Pons (tissue), 1 donor: ENCODE measurements around the gene FRAT2.
"Not testable (repeated sequence)": the region's sequence is repeated elsewhere in the genome, so short reads cannot be mapped to it uniquely, and the experiment has no call there.

Experiments
- DNase-seq: peaks from one replicate; pipeline ENCODE4 v3.0.0-alpha.2; 2016; ENCODE audit warnings: low spot score

FRAT2 gene

GRCh38 chr10:97356318-97356914 is 21.9 kb upstream of the FRAT2 start:
- DNase-seq = no peak

- DNase-seq = peak; percentile 42
Measured at GRCh38 chr10:97355571-97355975, 21.0 kb upstream of the FRAT2 start.

DNA sequence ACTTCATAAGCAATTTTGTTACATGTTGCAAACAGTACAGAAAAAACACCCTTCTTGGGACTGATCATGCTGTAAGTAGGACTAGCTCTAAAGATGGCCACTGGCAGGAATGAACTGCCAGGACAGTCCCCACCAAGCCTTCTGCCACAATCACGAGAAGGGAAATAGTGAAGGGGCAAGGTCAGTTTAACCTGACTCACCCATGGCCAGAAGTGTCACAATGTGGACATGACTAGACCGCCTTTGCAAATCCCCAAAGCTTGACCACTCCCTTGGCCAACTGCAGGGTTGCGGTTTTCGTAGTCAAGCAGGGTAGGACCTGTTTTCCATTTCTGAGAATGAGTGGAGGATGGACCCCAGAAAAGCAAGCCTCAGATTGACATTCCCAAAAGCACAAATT is 19.4 kb upstream of the FRAT2 start:
- no peak for DNase-seq

DNA sequence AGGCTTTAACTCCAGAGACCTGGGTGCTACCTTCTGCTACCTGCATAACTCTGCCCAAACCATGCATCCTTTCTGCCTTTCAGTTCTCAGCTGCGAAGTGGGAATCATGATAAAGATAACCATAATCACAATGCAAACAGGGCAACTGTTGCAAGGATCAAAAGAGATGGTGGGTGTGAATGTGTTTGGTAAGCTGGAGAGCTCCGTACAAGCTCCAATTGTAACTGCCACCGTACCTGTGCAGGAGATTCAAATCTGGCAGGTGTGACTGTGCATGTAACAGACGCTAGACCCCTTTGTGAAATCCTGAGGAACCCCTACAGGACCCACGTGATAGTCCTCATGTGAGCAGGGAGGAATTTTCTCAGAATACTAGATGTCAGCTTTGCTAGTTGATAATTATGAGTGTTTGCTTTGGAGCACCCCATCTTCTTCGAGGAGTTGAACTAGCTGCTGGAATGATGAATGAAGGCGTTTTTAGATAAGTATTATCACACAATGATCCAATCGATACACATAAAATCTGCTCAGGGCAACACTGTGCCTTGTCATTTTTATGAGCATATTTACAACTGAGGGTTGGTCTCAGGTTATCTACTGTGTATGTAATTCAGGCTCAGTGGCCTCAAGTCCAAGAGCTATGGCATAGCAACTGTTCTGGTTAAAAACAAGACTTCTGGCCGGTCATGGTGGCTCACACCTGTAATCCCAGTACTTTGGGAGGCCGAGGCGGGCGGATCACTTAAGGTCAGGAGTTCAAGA is 15.4 kb upstream of the FRAT2 start:
- DNase-seq = no peak

DNA sequence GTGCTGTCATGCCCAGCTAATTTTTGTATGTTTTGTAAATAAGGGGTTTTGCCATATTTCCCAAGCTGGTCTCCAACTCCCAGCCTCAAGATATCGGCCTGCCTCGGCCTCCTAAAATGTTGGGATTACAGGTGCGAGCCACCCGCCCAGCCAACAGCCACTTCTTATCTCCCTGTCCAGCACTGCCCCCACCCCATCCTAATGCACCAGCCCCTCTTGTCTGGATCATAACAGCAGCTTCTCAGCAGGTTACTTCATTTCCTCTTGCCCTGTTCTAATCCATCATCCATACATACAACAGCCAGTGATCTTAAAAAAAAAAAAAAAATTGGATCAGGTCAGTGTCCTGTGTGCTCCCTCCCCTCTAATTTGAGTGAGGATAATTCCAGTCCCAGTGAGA is 12.8 kb upstream of the FRAT2 start:
- DNase-seq = no peak

- not testable (repeated sequence) for DNase-seq
Measured at GRCh38 chr10:97343664-97344063, 9.1 kb upstream of the FRAT2 start.

- no peak for DNase-seq
Measured at GRCh38 chr10:97341416-97341815, 6.9 kb upstream of the FRAT2 start.

DNA sequence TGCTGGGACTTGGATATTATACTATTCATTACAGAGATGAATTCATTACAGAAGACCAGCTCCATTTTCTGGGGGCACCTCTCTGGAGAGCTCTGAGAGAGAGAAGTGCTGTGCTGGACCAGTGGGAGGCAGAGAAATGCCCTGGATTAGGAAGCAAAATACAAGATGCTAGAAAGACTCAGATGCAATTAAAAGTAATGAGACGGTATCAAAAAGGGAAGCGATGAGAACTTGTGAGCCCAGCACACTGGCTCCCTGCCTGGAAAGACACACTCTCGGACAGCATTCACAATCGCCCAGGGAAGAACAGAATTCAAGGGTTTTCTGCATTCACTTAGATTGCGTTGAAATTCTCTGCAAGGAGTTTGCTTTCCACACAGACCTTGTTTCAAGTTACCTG is 3.5 kb upstream of the FRAT2 start:
- DNase-seq = no peak

DNA sequence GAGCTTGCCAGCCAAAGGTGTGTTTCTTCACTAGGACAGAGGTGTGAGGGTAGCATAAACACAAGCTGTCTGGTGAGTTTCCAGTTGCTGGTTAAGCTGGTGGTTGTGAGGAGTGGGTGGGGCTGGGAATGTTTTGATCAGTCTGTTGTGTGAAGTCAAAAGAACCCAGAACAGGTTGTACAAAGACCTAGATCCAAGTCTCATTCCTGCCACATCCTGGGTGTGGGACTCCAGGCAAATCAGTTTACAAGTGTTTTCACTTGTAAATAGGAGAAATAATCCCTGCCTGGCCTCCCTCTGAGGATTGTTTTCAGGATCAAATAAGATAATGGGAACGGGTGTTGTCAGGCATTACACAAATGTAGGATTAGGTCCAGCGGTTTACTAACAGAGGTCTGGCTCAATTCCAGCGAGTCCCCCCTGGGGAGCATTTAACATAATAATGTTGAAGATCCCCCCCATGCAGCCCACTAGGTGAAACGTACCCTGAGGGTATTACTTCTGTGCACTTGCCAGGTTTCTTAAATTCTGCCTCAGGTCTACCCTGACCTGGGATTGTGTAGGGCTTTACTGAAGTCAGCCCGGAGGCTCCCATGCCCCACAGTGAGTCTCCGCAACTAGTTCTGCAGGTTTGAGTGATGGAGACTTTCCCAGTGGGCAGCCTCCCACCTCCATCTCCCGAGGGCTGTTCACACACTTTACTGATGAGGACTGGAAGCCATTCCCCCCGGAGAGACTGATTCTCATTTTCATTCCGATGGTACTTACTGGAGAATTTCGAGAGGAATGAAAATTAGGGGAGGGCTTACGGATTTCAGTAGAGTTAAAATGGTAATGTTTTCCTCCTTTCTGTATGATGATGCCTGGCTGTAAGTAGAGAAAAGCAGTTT is 2.7 kb upstream of the FRAT2 start:
- DNase-seq = no peak

DNA sequence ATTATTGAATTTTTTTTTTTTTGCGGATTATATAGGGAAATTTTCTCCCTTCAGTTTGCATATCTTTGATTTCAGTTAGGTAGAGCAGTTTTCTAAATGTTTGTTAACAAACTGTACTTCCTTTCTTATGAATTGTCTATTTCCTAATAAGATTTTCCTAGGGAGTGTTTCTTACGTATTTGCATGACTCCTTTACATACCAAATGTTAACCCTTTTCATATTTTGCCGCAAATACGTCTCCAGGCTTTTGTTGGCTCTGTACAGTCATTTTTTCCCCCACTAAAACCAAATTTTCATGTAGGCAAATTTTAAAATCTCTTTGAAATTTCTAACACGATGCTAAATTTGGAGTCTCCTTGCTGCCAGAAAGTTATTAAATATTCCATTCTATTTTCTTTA is 1.9 kb upstream of the FRAT2 start:
- no peak for DNase-seq

- DNase-seq = no peak
Measured at GRCh38 chr10:97336006-97336405, 1.5 kb upstream of the FRAT2 start.

DNA sequence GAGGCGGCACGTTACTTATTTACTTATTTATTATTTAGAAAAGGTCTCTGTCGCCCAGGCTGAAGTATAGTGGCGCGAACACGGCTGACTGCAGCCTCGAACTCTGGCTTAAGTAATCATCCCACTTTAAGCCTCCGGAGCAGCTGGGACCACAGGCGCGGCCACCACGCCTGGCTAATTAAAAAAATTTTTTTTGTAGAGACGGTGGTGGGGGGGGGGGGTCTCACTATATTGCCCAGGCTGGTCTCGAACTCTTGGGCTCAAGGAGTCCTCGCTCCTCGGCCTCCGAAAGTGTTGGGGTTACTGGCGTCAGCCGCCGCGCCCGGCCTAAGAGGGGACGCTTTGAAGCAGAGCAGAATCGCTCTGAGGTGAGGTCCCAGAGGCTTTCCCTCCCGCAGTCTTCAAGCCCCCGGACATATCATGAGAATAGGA is 675 bp upstream of the FRAT2 start:
- no peak for DNase-seq

- DNase-seq = no peak
Measured at GRCh38 chr10:97333601-97334369, 744 bp downstream of the FRAT2 start.

GRCh38 chr10:97333351-97333600 is 1.3 kb downstream of the FRAT2 start:
- DNase-seq = no peak

- DNase-seq = peak; percentile 86
Measured at GRCh38 chr10:97332591-97333350, 1.8 kb downstream of the FRAT2 start.

- no peak for DNase-seq
Measured at GRCh38 chr10:97331153-97331703, 3.3 kb downstream of the FRAT2 start.

DNA sequence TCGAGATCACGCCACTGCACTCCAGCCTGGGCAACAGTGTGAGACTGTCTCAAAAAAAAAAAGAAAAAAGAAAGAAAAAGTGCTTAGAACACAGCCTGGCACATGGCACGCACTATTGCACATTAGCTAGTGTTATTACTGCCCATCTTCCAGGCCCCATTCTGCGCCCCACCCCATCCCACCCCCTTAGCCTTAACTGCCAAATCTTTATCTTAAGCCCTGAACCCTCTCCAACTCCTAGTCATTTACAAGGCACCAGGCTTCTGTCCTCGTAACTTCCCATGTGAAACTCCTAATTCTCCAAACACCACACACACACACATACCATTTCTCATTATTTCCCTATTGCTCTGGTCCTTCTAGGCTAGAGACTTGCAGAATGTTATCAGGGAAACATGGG is 4.8 kb downstream of the FRAT2 start:
- no peak for DNase-seq

GRCh38 chr10:97328646-97329453 is 5.7 kb downstream of the FRAT2 start:
- DNase-seq = no peak

DNA sequence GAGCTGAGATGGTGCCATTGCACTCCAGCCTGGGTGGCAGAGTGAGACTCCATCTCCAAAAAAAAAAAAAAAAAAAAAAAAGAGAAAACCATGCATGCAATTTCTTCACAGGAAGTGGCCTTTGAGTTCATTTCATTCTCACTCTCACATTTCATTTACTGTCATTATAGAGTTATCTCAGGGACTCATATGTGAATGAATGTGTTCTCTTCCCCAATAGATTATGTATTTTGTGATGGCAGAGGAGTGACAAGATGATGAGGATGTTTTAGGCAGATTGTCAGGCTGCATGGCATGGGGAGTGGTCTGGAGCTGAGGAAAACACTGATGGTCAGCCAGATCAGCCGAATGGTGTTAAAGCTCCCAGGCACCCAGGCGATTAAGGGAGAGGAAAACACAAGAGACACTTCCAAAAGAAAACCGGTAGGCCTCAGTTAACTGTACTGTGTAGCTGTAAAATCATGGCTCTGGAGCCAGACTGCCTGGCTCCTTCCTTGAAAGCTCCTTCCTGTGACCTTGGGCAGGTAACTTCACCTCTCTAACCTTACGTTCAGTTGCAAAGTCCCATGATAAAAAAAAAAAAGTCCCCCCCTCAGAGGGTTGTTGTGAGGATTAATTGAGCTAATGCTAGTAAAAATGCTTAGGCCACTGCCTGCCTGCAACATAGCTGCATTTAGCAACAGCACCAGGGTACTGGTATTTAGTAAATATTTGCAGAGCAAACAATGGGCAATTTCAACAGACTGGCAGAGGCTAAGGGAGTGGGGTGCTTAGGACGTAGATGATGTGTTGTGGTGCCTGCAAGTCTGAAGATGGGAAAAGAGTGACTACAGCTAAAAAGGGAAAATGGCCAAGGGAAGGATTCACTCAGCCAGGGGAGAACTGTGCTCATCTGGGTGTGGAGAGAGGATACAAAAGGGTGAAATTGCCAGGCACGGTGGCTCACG is 6.9 kb downstream of the FRAT2 start:
- DNase-seq = no peak
